Epithelial cell of proximal tubule (primary cell): ENCODE measurements around the gene TCEANC. TPM values are rescaled to one million over a fixed set of nuclear protein-coding genes. Genes with fewer than 3 reads are reported as not detected.
A peak's percentile ranks its signal among the peaks of the same experiment; 100 is the strongest.
"Not testable (repeated sequence)": the region's sequence is repeated elsewhere in the genome, so short reads cannot be mapped to it uniquely, and the experiment has no call there.

ENCODE experiments used
- DNase-seq: peaks from one replicate; pipeline ENCODE4 v3.0.0-alpha.2; 2011; ENCODE audit warnings: low read depth
- H3K4me3 ChIP-seq: 2 replicates; pipeline ENCODE4 v1.5.1; 2011; ENCODE audit warnings: low read depth, mild to moderate bottlenecking, low read length
- total RNA-seq: library from RNA; depleted of rRNA; stranded (reverse); fragments of >200 nt; gene quantifications from 2 replicates; pipeline ENCODE4 v1.2.3, GENCODE V29; 2015
- TF ChIP-seq, protein P1 (sequence below): conservative IDR thresholded peaks from 2 replicates; pipeline ENCODE4 v1.5.1; 2012; ENCODE audit warnings: low read depth, mild to moderate bottlenecking, low read length

TCEANC gene
- total RNA-seq, 1 donor from 2014 or later = 0.12 TPM

DNA sequence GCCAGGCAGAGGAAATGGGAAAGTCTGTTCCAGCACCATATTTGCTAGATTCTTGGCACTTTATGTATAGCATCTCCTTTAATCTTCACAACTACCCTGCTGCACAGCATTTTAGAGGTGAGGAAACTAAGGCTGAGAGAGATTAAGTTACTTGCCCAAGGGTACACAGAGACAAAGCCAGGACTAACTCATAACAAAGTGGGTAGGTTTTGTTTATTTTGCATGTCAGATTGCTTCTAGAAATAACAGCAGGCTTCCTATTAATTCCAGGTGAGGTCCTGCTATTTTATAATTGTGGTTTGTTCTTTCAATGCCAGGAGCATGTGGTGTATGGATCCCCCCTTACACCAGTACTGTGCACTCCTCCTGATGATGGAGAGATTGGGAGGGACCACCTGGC is 15.0 kb downstream of the TCEANC start:
- no peak overlapping the region for H3K4me3 ChIP-seq
- TF ChIP-seq, protein P1, sequence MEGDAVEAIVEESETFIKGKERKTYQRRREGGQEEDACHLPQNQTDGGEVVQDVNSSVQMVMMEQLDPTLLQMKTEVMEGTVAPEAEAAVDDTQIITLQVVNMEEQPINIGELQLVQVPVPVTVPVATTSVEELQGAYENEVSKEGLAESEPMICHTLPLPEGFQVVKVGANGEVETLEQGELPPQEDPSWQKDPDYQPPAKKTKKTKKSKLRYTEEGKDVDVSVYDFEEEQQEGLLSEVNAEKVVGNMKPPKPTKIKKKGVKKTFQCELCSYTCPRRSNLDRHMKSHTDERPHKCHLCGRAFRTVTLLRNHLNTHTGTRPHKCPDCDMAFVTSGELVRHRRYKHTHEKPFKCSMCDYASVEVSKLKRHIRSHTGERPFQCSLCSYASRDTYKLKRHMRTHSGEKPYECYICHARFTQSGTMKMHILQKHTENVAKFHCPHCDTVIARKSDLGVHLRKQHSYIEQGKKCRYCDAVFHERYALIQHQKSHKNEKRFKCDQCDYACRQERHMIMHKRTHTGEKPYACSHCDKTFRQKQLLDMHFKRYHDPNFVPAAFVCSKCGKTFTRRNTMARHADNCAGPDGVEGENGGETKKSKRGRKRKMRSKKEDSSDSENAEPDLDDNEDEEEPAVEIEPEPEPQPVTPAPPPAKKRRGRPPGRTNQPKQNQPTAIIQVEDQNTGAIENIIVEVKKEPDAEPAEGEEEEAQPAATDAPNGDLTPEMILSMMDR = no peak
- no peak for DNase-seq

DNA sequence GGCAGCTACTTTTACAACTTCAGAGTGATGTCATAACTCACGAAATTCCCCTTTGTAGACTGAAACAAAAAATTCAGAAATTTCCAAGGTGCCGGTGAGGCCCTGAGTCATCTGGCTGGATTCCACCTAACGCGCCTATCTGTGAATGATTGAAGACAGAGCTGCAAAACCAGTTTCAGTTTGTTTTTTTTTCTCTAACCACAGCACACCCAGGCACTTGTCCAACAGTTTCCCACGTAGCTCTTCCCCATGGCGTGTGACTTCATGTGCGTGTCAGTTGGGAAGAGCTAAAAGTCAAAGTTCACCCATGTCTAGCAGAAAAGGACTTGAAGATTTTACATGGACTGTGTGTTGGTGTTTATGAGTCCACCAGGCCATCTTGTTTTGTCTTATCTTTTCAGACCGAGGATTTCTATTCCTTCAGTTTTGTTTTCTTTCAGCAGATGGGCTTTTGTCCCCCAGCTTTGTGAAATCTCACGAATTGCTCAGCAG is 16.4 kb downstream of the TCEANC start:
- peak; percentile 90 for DNase-seq
- H3K4me3 ChIP-seq = no peak overlapping the region
- TF ChIP-seq, protein P1 = no peak

DNA sequence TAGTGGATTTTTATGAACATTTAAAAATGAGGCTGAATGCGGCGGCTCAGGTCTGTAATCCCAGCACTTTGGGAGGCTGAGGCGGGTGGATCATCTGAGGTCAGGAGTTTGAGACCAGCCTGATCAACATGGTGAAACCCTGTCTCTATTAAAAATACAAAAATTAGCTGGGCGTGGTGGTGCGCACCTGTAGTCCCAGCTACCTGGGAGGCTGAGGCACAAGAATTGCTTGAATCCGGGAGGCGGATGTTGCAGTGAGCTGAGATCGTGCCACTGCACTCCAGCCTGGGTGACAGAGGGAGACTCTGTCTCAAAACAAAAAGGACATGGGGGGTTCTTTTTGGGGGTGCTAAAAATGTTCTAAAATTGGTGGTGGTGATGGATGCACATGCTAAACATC is 16.8 kb downstream of the TCEANC start:
- not testable (repeated sequence) for DNase-seq, H3K4me3 ChIP-seq

DNA sequence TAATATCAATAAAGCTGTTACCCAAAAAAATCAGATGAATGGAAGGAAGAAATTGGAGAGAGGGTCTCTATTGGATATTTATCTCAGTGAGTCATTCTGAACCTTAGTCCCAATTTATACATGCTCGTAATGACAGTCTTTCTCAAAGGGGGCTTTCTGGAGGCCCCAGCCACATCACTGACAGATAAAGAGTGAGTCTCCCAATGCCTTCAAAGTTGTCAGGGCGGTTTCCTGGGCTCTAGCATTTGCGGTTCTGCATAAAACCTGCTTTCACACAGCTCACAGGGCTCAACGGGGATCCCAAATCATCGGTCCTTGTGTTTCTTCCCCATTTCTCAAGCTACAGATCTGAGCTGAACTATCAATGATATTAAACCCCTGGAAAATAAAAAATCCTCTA is 17.3 kb downstream of the TCEANC start:
- TF ChIP-seq, protein P1 = no peak
- DNase-seq = no peak

DNA sequence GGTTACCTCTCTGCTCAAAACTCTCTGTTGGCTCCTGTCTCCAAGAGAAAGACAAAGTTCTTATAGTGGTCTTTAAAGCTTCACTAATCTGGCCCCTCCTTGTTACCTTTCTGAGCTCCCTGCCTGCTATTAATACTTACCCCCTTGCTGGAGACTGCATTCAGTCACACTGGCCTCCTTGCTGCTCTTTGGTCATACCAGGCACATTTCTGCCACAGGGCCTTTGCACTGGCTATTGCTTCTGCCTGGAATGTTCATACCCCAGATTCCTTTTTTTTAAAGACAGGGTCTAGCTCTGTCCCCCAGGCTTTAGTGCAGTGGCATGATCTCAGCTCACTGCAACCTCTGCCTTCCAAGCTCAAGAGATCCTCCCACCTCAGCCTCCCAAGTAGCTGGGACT is 20.1 kb downstream of the TCEANC start:
- TF ChIP-seq, protein P1 = no peak

More for the DNA sequence above, 17.3 kb downstream of the TCEANC start:
- no peak overlapping the region for H3K4me3 ChIP-seq

DNA sequence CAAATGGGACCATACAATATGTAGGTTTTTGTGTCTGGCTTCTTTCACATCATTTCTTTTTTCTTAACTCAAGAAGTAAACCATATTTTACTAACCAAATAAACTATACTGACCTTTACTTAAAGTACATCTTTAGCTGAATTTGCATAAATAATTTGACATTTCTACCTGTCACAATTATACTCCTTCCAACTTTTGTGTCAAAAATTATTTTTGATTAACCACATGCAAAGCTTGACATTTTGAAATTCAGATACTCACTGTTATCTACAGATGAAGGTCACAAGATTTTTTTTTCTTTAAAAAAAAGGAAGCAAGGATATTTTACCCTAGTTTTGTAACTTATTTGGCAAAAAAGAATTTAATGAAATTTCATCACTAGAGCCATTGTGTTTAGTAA is 23.9 kb downstream of the TCEANC start:
- H3K4me3 ChIP-seq = no peak overlapping the region
- no peak for DNase-seq
- TF ChIP-seq, protein P1 = no peak

More for the DNA sequence above, 20.1 kb downstream of the TCEANC start:
- no peak for DNase-seq
- H3K4me3 ChIP-seq = no peak overlapping the region

DNA sequence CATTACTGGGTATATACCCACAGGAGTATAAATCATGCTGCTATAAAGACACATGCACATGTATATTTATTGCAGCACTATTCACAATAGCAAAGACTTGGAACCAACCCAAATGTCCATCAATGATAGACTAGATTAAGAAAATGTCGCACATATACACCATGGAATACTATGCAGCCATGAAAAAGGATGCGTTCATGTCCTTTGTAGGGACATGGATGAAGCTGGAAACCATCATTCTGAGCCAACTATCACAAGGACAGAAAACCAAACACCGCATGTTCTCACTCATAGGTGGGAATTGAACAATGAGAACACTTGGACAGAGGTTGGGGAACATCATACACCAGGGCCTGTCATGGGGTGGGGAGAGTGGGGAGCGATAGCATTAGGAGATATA is 26.8 kb downstream of the TCEANC start:
- DNase-seq, H3K4me3 ChIP-seq: not testable (repeated sequence)

DNA sequence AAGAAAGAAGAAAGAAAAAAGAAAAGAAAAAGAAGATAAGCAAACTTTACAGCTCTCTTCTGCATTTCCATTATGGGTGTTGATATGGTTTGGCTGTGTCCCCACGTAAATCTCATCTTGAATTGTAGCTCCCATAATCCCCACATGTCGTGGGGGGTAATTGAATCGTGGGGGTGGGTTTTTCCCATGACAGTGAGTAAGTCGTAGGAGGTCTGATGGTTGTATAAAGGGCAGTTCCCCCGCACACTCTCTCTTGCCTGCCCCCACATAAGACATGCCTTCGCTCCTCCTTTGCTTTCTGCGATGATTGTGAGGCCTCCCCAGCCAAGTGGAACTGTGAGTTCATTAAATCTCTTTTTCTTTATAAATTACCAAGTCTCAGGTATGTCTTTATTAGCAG is 28.7 kb downstream of the TCEANC start:
- no peak overlapping the region for H3K4me3 ChIP-seq
- TF ChIP-seq, protein P1 = no peak
- no peak for DNase-seq
